ENCODE results near the gene SYT5. TPM values are rescaled to one million over a fixed set of nuclear protein-coding genes. Genes with fewer than 3 reads are reported as not detected.
A peak's percentile ranks its signal among the peaks of the same experiment; 100 is the strongest.
"Not testable (repeated sequence)": the region's sequence is repeated elsewhere in the genome, so short reads cannot be mapped to it uniquely, and the experiment has no call there.

SYT5 gene
- total RNA-seq, 1 experiment from 2014 or later: 4.5 TPM

DNA sequence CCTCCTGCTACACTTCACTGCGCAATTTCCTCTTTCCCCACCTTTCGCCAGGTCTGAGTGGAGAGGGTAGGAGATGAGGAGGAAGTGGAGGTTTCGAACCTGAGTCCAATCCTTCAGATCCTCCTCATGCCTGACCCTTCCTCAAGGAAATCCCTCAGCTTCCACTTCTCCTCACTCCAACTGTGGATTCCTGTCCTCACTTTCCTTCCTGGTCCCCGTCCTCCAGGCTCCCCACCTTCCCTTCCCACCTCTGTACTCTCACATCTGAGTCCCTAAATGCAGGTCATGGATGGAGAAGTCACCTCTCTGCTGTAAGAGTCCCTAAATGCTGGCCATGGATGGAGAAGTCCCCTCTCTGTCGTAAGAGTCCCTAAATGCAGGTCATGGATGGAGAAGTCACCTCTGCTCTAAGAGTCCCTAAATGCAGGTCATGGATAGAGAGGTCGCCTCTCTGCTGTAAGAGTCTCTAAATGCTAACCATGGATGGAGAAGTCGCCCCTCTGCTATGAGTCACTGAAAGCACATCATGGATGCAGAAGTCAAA is 45.4 kb upstream of the SYT5 start:
- no peak overlapping the region for H3K27ac ChIP-seq (ENCODE audit: insufficient read length, low read depth, low read length)
- DNase-seq: no peak
- peaks cover 2% of the 10 kb centered on the region; the same call in 1 of the 2 replicates for H3K27me3 Mint-ChIP-seq (ENCODE audit: low read depth)
- H2BK20ac ChIP-seq (ENCODE audit: low read depth, low read length, poor library complexity, severe bottlenecking): no peak overlapping the region
- no peak overlapping the region for H3K56ac ChIP-seq (ENCODE audit: insufficient read length, low read depth, low read length)
- H2BK12ac ChIP-seq (ENCODE audit: insufficient read length, low read depth, low read length): no peak overlapping the region
- H2AK5ac ChIP-seq (ENCODE audit: insufficient read length, low read length): no peak overlapping the region
- no peaks in the 10 kb centered on the region for H3K79me1 ChIP-seq (ENCODE audit: insufficient read depth, low read depth, low read length, poor library complexity, severe bottlenecking)
- H4K20me1 ChIP-seq (ENCODE audit: control insufficient read depth, insufficient read depth, insufficient read length): no peaks in the 10 kb centered on the region
- no peaks in the 10 kb centered on the region for H3K9me3 ChIP-seq (ENCODE audit: control insufficient read depth, low read depth, low read length)
- no peaks in the 10 kb centered on the region for H3K79me2 ChIP-seq (ENCODE audit: insufficient read depth, low read length)
- H3K18ac ChIP-seq (ENCODE audit: insufficient read length, low read depth, low read length): no peak overlapping the region
- peaks cover 10 to 23% (median 19%) of the 10 kb centered on the region in 3 experiments for H3K36me3 Mint-ChIP-seq (ENCODE audit: insufficient read depth in 1 of 3, low read depth in 3 of 3)
- no peak overlapping the region for H4K5ac ChIP-seq (ENCODE audit: insufficient read length, low read depth, low read length)
- no peak overlapping the region for H3K9ac ChIP-seq (ENCODE audit: extremely low read depth, insufficient read length, low read length)
- H2BK5ac ChIP-seq (ENCODE audit: insufficient read length, low read length): no peak overlapping the region
- H3T11ph ChIP-seq (ENCODE audit: low read length): no peak overlapping the region
- no peak overlapping the region for H4K8ac ChIP-seq (replicated peaks; ENCODE audit: insufficient read length, low read depth, low read length)
- TF ChIP-seq, protein P1, sequence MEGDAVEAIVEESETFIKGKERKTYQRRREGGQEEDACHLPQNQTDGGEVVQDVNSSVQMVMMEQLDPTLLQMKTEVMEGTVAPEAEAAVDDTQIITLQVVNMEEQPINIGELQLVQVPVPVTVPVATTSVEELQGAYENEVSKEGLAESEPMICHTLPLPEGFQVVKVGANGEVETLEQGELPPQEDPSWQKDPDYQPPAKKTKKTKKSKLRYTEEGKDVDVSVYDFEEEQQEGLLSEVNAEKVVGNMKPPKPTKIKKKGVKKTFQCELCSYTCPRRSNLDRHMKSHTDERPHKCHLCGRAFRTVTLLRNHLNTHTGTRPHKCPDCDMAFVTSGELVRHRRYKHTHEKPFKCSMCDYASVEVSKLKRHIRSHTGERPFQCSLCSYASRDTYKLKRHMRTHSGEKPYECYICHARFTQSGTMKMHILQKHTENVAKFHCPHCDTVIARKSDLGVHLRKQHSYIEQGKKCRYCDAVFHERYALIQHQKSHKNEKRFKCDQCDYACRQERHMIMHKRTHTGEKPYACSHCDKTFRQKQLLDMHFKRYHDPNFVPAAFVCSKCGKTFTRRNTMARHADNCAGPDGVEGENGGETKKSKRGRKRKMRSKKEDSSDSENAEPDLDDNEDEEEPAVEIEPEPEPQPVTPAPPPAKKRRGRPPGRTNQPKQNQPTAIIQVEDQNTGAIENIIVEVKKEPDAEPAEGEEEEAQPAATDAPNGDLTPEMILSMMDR (conservative IDR thresholded peaks at IDR 0.05): no peak
- H3K4ac ChIP-seq (ENCODE audit: low read depth, low read length): no peak overlapping the region
- no peak overlapping the region for H3K23ac ChIP-seq (ENCODE audit: insufficient read length, low read depth, low read length)
- no peak overlapping the region for H3K4me3 Mint-ChIP-seq
- H3K23me2 ChIP-seq (ENCODE audit: insufficient read length, low read depth, low read length, poor library complexity, severe bottlenecking): no peaks in the 10 kb centered on the region
- no CpG with 5 or more reads among the region's 7 CpGs for whole genome bisulfite sequencing (ENCODE audit: extremely low coverage, insufficient read length, low lambda C conversion rate)
- H2BK15ac ChIP-seq (ENCODE audit: low read depth, low read length): no peak overlapping the region
- H3K27me3 ChIP-seq (ENCODE audit: insufficient read depth, low read length): no peaks in the 10 kb centered on the region
- peaks cover 1 to 4% of the 10 kb centered on the region in 2 experiments; a peak in 4 of 5 replicates for H3K9me3 Mint-ChIP-seq
- H3K4me1 ChIP-seq (ENCODE audit: insufficient read depth, low read length): no peaks in the 10 kb centered on the region
- H2BK120ac ChIP-seq (ENCODE audit: low read depth, low read length, poor library complexity, severe bottlenecking): no peak overlapping the region
- peak overlapping the region in 2 of 3 experiments; percentile 13 to 68; a peak in 2 of 7 replicates for H3K27ac Mint-ChIP-seq
- H3K4me1 Mint-ChIP-seq: peaks cover 0 to 6% of the 10 kb centered on the region in 2 experiments; a peak in 2 of 4 replicates
- no peak overlapping the region for H4K91ac ChIP-seq (ENCODE audit: insufficient read length, low read depth, low read length)
- H3K4me2 ChIP-seq (ENCODE audit: insufficient read depth, insufficient read length, low read length): no peak overlapping the region
- H3K14ac ChIP-seq (ENCODE audit: insufficient read depth, low read length): no peak overlapping the region
- no peak overlapping the region for H2AFZ ChIP-seq (ENCODE audit: low read length)

DNA sequence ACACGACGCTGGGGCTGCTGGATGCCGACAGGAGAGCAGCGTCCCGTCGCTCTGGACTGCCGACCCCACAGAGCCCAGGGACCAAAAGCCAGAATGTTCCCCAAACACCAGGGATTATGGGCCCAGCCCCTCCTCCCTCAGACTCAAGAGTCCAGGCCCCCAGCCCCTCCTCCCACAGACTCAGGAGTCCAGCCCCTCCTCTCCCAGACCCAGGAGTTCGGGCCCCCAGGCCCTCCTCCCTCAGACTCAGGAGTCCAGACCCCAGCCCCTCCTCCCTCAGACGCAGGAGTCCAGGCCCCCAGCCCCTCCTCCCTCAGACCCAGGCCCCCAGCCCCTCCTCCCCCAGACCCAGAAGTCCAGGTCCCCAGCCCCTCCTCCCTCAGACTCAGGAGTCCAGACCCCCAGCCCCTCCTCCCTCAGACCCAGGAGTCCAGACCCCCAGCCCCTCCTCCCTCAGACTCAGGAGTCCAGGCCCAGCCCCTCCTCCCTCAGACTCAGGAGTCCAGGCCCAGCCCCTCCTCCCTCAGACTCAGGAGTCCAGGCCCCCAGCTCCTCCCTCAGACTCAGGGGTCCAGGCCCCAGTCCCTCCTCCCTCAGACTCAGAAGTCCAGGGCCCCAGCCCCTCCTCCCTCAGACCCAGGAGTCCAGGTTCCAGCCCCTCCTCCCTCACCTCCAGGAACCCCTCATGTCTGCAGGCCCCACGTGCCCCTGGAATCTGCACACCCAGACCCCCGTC is 44.8 kb upstream of the SYT5 start:
- H2BK20ac ChIP-seq (ENCODE audit: low read depth, low read length, poor library complexity, severe bottlenecking); H3T11ph ChIP-seq (ENCODE audit: low read length); H3K27ac ChIP-seq (ENCODE audit: insufficient read length, low read depth, low read length); H3K79me2 ChIP-seq (ENCODE audit: insufficient read depth, low read length); H3K27me3 ChIP-seq (ENCODE audit: insufficient read depth, low read length); H2BK5ac ChIP-seq (ENCODE audit: insufficient read length, low read length); H4K91ac ChIP-seq (ENCODE audit: insufficient read length, low read depth, low read length); H2AFZ ChIP-seq (ENCODE audit: low read length); H3K4ac ChIP-seq (ENCODE audit: low read depth, low read length); H3K18ac ChIP-seq (ENCODE audit: insufficient read length, low read depth, low read length); H2BK12ac ChIP-seq (ENCODE audit: insufficient read length, low read depth, low read length); H3K79me1 ChIP-seq (ENCODE audit: insufficient read depth, low read depth, low read length, poor library complexity, severe bottlenecking); H3K56ac ChIP-seq (ENCODE audit: insufficient read length, low read depth, low read length); H4K20me1 ChIP-seq (ENCODE audit: control insufficient read depth, insufficient read depth, insufficient read length); H4K5ac ChIP-seq (ENCODE audit: insufficient read length, low read depth, low read length); H3K23ac ChIP-seq (ENCODE audit: insufficient read length, low read depth, low read length); H3K4me3 Mint-ChIP-seq; H3K4me1 ChIP-seq (ENCODE audit: insufficient read depth, low read length); H3K4me1 Mint-ChIP-seq; H3K23me2 ChIP-seq (ENCODE audit: insufficient read length, low read depth, low read length, poor library complexity, severe bottlenecking); H3K9me3 Mint-ChIP-seq; H2BK15ac ChIP-seq (ENCODE audit: low read depth, low read length); H3K9ac ChIP-seq (ENCODE audit: extremely low read depth, insufficient read length, low read length); H2AK5ac ChIP-seq (ENCODE audit: insufficient read length, low read length); H3K14ac ChIP-seq (ENCODE audit: insufficient read depth, low read length); H3K27me3 Mint-ChIP-seq (ENCODE audit: low read depth); H4K8ac ChIP-seq (replicated peaks; ENCODE audit: insufficient read length, low read depth, low read length); H3K9me3 ChIP-seq (ENCODE audit: control insufficient read depth, low read depth, low read length); H2BK120ac ChIP-seq (ENCODE audit: low read depth, low read length, poor library complexity, severe bottlenecking); H3K4me2 ChIP-seq (ENCODE audit: insufficient read depth, insufficient read length, low read length): not testable (repeated sequence)
- H3K27ac Mint-ChIP-seq: peak overlapping the region in 2 of 3 experiments; percentile 52 to 68; a peak in 1 of 7 replicates
- no CpG with 5 or more reads among the region's 11 CpGs for WGBS (ENCODE audit: extremely low coverage, insufficient read length, low lambda C conversion rate)
- peak; percentile 28 for DNase-seq
- peaks cover 9 to 26% (median 15%) of the 10 kb centered on the region in 3 experiments for H3K36me3 Mint-ChIP-seq (ENCODE audit: insufficient read depth in 1 of 3, low read depth in 3 of 3)

Data from H9 (cell line).